Measurements from ENCODE around the gene KPNA5. TPM values are rescaled to one million over a fixed set of nuclear protein-coding genes. Genes with fewer than 3 reads are reported as not detected.
A peak's percentile ranks its signal among the peaks of the same experiment; 100 is the strongest.
"Not testable (repeated sequence)": the region's sequence is repeated elsewhere in the genome, so short reads cannot be mapped to it uniquely, and the experiment has no call there.

KPNA5 gene
- polyA plus RNA-seq, 1 experiment = 8.4 TPM

- Histone ChIP-seq H3K4me3 (ENCODE audit: low read depth, low read length) (peak overlapping the region; percentile 96), H3K27ac (ENCODE audit: low read depth, low read length) (no peak overlapping the region)
Measured at GRCh38 chr6:116682334-116682712, 1.3 kb downstream of the KPNA5 start.

GRCh38 chr6:116685437-116685993 is 4.5 kb downstream of the KPNA5 start:
- no peak for TF ChIP-seq CTCF (IDR thresholded peaks at IDR 0.05; ENCODE audit: low read depth, low read length)
- Histone ChIP-seq H3K9me3 (ENCODE audit: control insufficient read depth, insufficient read depth, low read length) (no peaks in the 10 kb centered on the region), H3K4me3 (ENCODE audit: low read depth, low read length) (no peak overlapping the region), H3K27me3 (ENCODE audit: control insufficient read depth, insufficient read depth, low read length) (no peaks in the 10 kb centered on the region), H3K27ac (ENCODE audit: low read depth, low read length) (no peak overlapping the region)
- POLR2A ChIA-PET = no interaction called here
- no peak for DNase-seq (ENCODE audit: low read depth, low spot score)
- CTCF ChIA-PET = no interaction called here

More at GRCh38 chr6:116682334-116682712, 1.3 kb downstream of the KPNA5 start:
- Histone ChIP-seq H3K27me3 (ENCODE audit: control insufficient read depth, insufficient read depth, low read length) (no peaks in the 10 kb centered on the region), H3K9me3 (ENCODE audit: control insufficient read depth, insufficient read depth, low read length) (no peaks in the 10 kb centered on the region; the same call in 1 of the 2 replicates)
- ChIA-PET CTCF (no interaction called here), POLR2A (no interaction called here)
- no peak for TF ChIP-seq CTCF (IDR thresholded peaks at IDR 0.05; ENCODE audit: low read depth, low read length)
- DNase-seq (ENCODE audit: low read depth, low spot score) = no peak

GRCh38 chr6:116686475-116687101 is 5.6 kb downstream of the KPNA5 start:
- POLR2A ChIA-PET; H3K4me3 ChIP-seq (ENCODE audit: low read depth, low read length); DNase-seq (ENCODE audit: low read depth, low spot score); H3K9me3 ChIP-seq (ENCODE audit: control insufficient read depth, insufficient read depth, low read length); H3K27me3 ChIP-seq (ENCODE audit: control insufficient read depth, insufficient read depth, low read length); CTCF ChIA-PET; H3K27ac ChIP-seq (ENCODE audit: low read depth, low read length): not testable (repeated sequence)

- H3K4me3 ChIP-seq (ENCODE audit: low read depth, low read length) = no peak overlapping the region
- DNase-seq (ENCODE audit: low read depth, low spot score) = no peak
- ChIA-PET CTCF (no interaction called here), POLR2A (no interaction called here)
- no peaks in the 10 kb centered on the region for H3K9me3 ChIP-seq (ENCODE audit: control insufficient read depth, insufficient read depth, low read length)
- H3K27ac ChIP-seq (ENCODE audit: low read depth, low read length) = no peak overlapping the region
- no peak for TF ChIP-seq CTCF (IDR thresholded peaks at IDR 0.05; ENCODE audit: low read depth, low read length)
- H3K27me3 ChIP-seq (ENCODE audit: control insufficient read depth, insufficient read depth, low read length) = no peaks in the 10 kb centered on the region
Measured at GRCh38 chr6:116691154-116691553, 10.1 kb downstream of the KPNA5 start.

- H3K27me3 ChIP-seq (ENCODE audit: control insufficient read depth, insufficient read depth, low read length); DNase-seq (ENCODE audit: low read depth, low spot score); CTCF ChIA-PET; H3K27ac ChIP-seq (ENCODE audit: low read depth, low read length); H3K9me3 ChIP-seq (ENCODE audit: control insufficient read depth, insufficient read depth, low read length); POLR2A ChIA-PET; H3K4me3 ChIP-seq (ENCODE audit: low read depth, low read length): not testable (repeated sequence)
Measured at GRCh38 chr6:116692873-116693272, 11.9 kb downstream of the KPNA5 start.

- CTCF ChIA-PET; H3K27me3 ChIP-seq (ENCODE audit: control insufficient read depth, insufficient read depth, low read length); H3K9me3 ChIP-seq (ENCODE audit: control insufficient read depth, insufficient read depth, low read length); POLR2A ChIA-PET; H3K27ac ChIP-seq (ENCODE audit: low read depth, low read length); DNase-seq (ENCODE audit: low read depth, low spot score); H3K4me3 ChIP-seq (ENCODE audit: low read depth, low read length): not testable (repeated sequence)
Measured at GRCh38 chr6:116693275-116693674, 12.3 kb downstream of the KPNA5 start.

All from AG04450 (cell line).